ENCODE results near the gene SLC22A23. TPM values are rescaled to one million over a fixed set of nuclear protein-coding genes. Genes with fewer than 3 reads are reported as not detected.

SLC22A23 gene
- total RNA-seq, 4 donors from 2014 or later, result 9.0 to 25.1 (median 13.9) TPM

DNA sequence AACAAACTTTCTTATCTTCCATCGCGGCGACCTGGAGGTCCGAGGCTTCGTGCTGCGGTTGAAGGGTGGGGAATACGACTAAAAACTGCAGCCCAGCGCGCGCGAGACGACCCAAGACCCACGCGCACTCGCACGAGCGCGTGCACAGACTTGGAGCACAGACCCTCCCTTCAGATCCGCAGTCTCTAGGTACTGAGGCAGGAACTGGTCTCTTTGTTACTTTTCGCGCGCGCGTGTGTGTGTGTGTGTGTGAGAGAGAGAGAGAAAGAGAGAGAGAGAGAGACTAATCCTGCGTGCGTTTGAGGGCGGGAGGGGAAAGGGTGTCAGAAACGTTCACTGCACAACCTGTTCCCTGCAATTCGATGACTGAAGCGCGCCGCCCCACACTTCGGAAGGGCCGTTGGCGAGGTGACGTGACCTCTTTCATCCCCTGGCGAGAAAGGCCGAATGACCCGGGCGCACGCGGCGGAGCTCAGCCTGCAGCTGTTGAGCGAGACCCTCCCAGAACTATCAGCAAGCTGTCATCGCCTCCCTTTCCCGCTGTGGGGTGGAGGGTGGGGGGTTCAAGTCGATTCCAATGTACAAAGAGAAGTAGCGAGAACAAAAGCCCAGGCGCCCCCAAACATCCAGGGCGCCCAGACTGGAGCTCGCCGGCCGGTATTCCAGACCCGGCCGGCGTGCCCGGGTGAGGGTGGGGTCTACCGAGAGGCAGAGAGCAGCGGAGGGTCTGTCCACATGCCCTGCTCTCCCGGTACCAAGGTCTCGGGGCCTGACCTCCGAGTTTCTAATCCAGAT is 227.9 kb downstream of the SLC22A23 start:
- TF ChIP-seq, protein P1, sequence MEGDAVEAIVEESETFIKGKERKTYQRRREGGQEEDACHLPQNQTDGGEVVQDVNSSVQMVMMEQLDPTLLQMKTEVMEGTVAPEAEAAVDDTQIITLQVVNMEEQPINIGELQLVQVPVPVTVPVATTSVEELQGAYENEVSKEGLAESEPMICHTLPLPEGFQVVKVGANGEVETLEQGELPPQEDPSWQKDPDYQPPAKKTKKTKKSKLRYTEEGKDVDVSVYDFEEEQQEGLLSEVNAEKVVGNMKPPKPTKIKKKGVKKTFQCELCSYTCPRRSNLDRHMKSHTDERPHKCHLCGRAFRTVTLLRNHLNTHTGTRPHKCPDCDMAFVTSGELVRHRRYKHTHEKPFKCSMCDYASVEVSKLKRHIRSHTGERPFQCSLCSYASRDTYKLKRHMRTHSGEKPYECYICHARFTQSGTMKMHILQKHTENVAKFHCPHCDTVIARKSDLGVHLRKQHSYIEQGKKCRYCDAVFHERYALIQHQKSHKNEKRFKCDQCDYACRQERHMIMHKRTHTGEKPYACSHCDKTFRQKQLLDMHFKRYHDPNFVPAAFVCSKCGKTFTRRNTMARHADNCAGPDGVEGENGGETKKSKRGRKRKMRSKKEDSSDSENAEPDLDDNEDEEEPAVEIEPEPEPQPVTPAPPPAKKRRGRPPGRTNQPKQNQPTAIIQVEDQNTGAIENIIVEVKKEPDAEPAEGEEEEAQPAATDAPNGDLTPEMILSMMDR (IDR thresholded peaks at IDR 0.05; ENCODE audit: low read depth), result no peak

DNA sequence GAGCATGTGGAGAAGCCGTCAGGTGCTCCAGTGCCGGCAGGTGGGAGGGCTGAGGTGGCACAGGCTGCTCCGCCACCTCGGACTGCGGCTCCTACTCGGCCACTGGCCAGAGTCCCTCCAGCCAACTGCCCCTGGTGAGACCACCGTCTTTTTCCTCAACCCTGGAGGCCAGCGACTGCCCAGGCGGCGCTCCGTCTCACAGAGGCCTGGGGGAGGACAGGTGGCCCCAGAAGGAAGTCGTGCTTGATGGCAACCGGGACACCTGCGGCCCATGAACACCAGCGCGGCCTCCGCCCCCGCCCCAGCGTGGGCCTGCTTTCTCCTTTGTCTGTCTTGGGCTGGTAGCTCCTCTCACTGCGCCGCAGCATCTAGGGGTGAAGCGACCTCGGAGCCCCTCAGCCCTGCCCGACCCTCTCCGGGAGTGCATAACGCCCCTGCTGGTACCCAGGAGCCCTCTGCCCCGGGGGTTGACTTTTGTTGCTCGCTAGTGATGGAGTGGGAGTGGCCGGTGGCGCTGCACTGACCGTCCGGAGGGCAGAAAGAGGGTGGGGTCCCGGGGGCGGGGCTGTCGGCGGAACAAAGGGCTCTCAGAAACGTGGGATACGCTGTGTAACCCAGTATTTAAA is 228.7 kb downstream of the SLC22A23 start:
- TF ChIP-seq, protein P1 (IDR thresholded peaks at IDR 0.05; ENCODE audit: low read depth), result no peak

DNA sequence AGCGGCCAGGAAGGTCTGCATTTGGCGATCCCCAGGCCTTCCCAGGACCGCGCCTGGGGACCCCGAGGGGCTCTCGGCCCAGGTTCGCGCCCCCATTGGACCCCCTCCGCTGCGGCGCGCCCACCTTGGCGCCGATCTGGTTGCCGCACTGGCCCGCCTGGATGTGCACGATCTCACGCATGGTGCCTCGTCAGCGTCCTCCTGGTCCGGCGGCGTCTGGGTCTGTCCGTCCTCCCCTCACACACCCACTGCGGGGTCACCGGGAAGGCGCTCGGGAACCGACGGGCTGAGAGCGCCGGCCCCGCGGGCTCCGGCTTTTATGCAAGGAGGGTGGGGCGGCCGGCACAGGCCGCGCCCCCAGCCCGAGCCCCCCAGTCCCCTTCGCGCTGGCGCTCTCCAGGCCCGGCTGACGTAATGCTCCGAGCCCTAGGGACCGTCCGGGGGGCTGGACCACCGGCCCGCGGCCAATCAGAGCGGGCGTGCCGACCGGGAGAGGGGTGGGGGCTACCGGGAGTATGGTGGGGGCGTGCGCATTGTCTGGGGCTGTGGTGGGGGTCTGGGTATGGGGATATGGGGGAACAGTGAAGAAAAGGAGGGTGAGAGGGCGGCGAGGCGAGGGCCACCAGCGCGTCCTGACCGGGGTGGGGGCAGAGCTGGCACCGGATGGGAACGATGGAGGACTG is 229.3 kb downstream of the SLC22A23 start, which contains the start of gene TUBB2B:
TUBB2B (minus strand) TSS at position 291 of the 683 bp plus-strand sequence; CDS start at position 181, 110 bp downstream.
- TF ChIP-seq, protein P1 (IDR thresholded peaks at IDR 0.05; ENCODE audit: low read depth), result no peak

DNA sequence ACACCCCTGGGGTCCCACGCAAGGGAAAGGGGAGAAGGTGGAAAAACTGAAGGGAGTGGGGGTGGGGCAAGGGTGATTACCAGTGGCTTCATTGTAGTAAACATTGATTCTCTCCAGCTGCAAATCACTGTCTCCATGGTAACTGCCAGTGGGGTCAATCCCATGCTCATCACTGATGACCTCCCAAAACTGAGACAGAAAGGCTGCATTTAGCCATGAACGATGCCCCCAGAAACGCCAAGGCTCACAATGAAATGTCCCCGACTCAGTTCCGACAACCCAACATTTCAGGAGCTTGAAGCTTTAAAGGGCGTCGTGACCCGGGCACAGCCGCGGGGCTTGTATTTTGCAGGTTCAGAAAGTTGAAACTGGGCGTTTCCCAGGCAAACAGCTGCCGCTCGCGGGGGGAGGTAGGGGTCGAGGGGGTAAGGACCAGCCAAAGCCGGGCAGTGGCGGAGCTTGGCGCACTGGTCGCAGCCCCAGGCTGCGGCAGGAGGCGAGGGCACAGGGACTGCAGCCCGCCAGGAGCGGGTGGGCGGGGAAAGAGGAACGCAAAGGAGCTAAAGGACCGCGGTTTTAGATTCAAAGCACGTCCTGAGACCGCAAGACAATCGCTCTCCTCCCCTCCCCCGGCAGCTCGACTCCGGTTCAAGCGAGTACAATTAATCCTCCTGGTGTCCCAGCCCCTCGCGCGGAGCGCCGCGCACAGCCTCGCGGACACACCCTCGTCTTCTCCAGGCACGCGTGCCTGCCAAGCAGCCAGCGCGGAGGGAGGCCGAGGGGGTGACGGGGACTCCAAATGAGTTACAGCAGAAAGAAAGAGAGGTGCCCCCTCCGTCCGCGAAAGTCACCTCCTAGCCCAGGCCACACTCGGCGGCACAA is 230.1 kb downstream of the SLC22A23 start:
- TF ChIP-seq, protein P1 (IDR thresholded peaks at IDR 0.05; ENCODE audit: low read depth), result no peak

DNA sequence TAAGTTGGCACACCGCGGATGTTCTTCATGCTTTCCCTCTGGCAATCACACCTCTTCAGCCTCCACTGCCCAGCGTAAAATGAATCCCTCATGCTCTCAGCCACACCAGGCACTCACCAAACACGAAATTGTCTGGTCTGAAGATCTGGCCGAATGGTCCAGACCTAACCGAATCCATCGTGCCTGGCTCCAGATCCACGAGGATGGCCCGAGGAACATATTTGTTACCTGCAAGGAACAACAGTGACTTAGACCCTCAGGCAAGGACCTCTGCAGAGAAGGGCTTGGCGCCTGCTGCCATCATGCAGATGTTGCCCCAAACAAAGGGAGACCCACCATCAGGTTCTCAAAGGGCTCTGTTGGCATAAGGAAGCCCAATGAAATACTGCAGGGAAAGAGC is 230.8 kb downstream of the SLC22A23 start:
- TF ChIP-seq, protein P1 (IDR thresholded peaks at IDR 0.05; ENCODE audit: low read depth), result no peak

DNA sequence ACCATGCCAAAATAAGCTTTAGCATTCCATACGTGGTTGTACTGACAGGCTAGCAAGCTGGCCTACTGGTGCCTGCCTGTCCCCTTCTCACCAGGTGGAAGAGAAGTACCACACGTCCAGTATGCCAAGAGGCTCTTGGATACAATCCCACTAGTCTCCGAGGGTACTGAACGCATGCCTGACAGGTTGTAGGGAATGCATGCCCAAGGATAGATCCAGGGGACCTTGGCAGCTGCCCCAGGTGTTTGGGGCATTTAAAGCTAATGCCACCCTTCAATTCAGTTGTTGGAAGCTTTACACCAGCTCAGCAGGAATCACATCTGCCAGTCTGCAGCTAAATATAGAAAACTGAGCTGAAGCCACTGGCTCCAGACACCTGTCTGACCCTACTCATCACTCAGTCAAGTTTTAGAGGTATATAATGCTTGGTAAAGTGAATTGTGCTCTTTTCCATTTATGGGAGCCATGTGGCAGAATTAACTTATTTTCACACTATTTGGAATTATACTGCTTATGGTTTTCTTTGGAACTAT is 234.3 kb downstream of the SLC22A23 start:
- TF ChIP-seq, protein P1 (IDR thresholded peaks at IDR 0.05; ENCODE audit: low read depth), result no peak
